ENCODE measurements around the gene IER2.
"Not testable (repeated sequence)": the region's sequence is repeated elsewhere in the genome, so short reads cannot be mapped to it uniquely, and the experiment has no call there.

The IER2 gene

GRCh38 chr19:13198634-13199033 is 48.4 kb downstream of the IER2 start:
- no peak for DNase-seq (ENCODE audit: low read depth in 2 of 2)

DNA sequence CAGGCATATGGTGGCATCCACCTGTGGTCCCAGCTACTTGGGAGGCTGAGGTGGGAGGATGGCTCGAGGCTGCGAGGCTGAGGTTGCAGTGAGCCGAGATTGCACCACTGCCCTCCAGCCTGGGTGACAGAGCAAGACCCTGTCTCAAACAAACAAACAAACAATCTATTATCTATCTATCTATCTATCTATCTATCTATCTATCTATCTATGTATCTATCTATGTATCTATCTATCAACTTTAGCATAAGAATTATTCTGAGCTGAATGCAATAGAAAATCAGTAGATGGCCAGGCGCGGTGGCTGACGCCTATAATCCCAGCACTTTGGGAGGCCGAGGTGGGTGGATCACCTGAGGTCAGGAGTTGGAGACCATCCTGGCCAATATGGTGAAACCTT is 51.9 kb downstream of the IER2 start:
- not testable (repeated sequence) for DNase-seq (ENCODE audit: low read depth in 2 of 2)

All from stimulated activated CD4-positive, alpha-beta T cell treated with anti-CD3 and anti-CD28 coated beads, Interleukin-1b, Interleukin-23, amount 100 ng/mL, for 4 hours (primary cell).